Stimulated activated CD4-positive, alpha-beta T cell treated with anti-CD3 and anti-CD28 coated beads, TNF-alpha, amount 100 ng/mL, for 24 hours (primary cell): ENCODE data around the gene ALG3.

ENCODE experiments used
- DNase-seq, 3 experiments: peaks; one replicate each; pipeline ENCODE4 v3.0.0-alpha.2; 2020; ENCODE audit warnings: low read depth in 3 of 3

The ALG3 gene

GRCh38 chr3:184259878-184260723, 11.3 kb upstream of the ALG3 start:
- no peak for DNase-seq

DNA sequence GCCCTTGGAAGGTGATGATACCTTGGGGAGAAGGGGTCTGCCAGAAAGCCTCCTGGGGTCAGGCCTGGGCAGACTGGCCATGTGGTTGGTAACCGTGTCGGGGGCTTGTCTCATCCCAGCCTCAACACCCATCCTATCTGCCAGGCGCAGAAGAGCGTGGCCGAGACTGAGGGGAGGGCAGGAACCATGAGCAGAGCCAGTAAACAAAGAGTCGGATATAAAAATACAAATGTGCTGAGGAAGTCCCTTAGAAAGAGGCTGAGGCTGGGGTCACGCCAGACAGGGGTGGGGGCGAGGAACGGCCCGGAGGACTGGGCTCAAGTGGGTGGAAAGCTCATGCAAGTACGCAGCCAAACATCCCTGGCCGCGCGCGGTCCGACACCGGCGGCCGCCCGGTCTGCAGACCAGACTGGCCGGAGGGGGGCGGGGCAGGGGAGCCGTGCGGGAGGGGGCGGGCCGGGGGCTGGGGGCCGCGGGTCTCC, 10.7 kb upstream of the ALG3 start:
- no peak for DNase-seq

DNA sequence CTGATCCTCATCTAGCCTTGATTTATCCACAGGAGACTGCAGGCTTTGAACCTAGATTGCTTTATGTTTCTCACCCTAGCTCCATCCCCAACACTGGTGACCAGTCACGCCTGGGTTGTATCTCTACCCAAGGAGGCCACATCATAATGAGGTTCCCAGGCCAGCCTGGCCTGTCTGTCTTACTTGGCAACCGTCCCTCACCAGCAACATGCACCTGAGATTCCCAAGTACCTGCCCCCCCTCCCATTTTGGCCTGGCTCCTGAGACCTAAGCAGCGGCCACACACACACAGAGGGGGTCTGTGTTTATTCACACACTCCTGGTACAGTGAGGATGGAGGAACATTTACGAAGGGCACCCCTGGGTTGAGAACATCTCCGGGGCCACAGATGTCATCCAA, 10.2 kb upstream of the ALG3 start:
- no peak for DNase-seq

- no peak for DNase-seq
Measured at GRCh38 chr3:184257083-184257915, 8.5 kb upstream of the ALG3 start.

GRCh38 chr3:184255291-184256039, 6.7 kb upstream of the ALG3 start:
- no peak for DNase-seq

DNA sequence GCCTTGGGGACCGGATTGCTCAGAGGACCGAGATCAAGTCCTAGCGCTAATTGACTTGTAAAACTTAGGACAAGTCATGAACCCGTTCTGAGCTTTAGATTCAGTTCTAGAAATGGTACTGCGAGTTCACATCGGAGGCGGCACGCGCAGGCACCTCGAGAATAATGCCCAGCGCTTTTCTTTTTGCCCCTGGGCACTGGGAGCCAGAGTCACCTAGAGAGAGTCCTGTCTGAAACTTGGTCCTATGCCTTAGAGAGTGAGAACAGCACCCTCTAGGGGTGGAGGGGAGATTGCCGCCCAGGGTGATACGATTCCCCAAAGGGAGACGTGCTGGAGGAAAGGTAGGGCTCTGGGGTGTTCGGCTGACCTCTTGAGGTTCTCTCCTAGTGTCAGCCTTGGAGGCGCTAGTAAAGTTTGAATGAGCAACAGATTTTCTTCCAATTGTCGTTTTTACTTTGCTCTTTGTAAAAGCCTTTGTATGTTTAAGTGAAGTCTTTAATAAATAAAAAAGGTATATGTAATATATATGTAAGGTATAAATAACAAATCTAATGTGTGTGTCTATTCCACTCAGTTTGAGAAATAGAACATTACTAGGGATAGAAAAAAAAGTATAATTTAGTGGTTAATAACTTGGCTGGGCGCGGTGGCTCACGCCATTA, 1.5 kb upstream of the ALG3 start:
- peak; percentile 76 to 94 (median 89) for DNase-seq

DNA sequence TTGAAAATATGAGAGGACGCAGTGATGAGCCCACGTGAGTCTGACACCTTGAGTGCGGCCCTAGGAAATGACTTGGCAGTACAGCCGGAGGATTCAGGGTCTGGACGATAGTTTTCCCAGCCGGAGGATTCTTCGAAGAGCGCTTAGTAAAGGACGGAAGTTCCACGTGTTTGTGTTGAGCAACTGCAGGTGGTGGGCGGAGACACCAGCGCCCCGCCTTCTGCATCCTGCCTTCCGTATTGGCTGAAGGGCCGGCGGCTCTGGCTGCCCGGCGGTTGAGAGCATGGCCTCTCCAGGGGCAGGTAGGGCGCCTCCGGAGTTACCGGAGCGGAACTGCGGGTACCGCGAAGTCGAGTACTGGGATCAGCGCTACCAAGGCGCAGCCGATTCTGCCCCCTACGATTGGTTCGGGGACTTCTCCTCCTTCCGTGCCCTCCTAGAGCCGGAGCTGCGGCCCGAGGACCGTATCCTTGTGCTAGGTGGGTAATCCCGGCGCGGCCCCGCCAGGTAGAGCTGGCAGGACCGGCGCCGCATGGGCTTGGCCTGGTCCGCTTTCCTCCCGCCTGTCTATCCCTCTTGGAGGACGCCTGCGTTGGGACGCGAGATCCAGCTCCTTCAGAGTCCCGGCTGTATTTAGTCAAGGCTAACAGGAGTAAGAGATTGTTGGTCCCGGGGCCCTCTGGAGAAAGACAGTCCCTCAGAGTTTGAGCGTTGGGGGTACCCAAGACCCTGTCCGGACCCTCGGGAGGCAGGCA, 827 bp upstream of the ALG3 start, which contains the start of gene EEF1AKMT4:
Gene EEF1AKMT4, plus strand, starts transcription at position 261 of the 755 bp plus-strand sequence. Its CDS starts 23 bp downstream, at position 284.
- peak; percentile 88 to 96 (median 93) for DNase-seq

- DNase-seq, result no peak
Measured at GRCh38 chr3:184242297-184242685, 6.5 kb downstream of the ALG3 start.

- DNase-seq, result no peak
Measured at GRCh38 chr3:184241447-184242296, 7.1 kb downstream of the ALG3 start.

DNA sequence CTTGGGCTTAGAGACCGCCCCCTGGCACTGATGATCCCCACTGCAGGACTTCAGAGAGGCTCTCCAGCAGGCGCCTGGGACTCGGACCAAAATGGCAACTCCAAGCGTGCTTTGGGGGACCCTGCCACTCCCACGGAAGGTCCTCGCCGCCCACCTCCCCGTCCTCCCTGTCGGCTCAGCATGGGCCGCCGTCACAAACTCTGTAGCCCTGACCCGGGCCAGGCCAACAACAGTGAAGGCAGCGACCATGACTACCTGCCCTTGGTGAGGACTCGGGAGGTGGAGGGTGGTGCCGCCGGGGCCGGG, 7.7 kb downstream of the ALG3 start:
- no peak for DNase-seq

- no peak for DNase-seq
Measured at GRCh38 chr3:184240384-184241140, 8.2 kb downstream of the ALG3 start.

GRCh38 chr3:184239708-184240107, 9.1 kb downstream of the ALG3 start:
- no peak for DNase-seq

- no peak for DNase-seq
Measured at GRCh38 chr3:184239221-184239620, 9.5 kb downstream of the ALG3 start.

DNA sequence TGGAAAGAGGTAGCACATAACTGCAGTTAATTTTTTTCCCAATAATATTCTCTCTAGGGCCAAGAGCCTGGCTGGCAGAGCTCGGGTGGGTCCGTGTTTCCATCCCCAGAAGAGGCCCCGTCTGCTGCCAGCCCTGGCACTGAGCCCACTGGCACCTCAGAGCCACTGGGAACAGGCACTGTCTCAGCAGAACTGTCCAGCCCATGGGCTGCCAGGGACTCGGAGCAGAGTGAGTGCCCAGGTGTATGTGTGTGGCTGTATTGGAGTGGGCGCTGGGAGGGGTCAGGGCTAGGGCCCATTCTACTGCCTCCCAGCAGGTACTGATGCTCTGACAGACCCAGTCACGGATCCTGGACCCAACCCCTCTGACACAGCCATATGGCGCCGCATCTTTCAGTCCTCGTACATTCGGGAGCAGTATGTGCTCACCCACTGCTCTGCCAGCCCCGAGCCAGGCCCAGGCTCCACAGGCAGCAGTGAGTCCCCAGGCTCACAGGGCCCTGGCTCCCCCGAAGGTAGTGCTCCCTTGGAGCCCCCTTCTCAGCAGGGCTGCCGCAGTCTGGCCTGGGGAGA, 10.4 kb downstream of the ALG3 start:
- DNase-seq, result no peak

DNA sequence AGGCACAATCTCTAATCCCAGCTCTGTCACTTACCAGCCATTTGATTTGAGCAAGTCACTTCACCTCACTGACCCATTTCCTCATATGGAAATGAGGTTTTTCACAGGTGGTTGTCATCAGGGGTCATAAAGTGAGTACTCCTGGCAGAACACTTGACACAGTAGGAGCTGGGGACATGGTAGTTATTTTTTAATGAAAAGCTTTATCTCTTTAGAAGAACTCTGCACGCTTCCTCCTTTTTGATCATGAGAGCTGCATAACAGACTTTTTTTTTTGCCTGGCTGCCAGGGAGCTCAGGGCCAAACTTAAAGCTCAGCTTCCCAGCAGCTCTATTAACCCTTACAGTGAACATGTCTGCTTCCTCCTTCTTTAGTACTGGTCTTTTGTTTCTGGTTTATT, 11.0 kb downstream of the ALG3 start:
- DNase-seq, result no peak

DNA sequence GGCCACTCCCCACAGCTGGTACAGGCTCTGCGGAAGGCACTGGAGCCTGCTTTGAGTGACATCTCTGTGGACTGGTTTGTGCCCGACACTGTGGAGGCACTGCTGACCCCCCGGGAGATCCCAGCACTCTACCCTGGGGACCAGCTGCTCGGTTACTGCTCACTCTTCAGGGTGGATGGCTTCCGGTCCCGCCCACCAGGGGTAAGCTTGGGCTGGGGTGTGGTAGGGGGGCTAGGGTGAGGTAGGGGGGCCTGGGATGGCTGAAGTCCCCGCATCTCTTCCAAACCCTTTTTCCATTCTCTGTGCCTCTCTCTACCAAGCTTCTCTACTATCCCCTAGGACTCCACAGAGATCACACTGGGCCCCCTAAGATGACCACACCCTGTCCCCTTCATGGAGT, 11.6 kb downstream of the ALG3 start:
- no peak for DNase-seq

DNA sequence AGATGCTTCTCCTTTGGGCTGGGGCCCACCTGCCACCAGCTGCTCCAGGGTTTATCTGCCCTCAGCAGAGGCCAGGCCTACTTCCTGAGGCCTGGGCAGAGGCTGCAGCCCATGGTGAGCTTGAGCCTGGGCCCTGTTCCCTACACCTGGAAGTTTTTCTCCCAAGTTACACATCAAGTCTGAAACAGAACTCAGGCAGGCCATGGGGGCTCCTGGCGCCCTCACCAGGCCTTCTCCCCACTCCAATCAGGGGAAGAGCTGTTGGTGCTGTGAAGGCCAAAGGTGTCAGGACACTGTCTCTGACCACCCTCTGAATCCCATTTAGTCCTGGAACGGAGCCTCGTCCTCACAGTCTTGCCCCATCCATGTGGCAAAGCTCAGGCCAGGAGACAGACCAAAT, 12.1 kb downstream of the ALG3 start:
- no peak for DNase-seq

GRCh38 chr3:184236033-184236410, 12.7 kb downstream of the ALG3 start:
- DNase-seq, result no peak
